ENCODE data around the gene CLCN1.

Gene CLCN1

DNA sequence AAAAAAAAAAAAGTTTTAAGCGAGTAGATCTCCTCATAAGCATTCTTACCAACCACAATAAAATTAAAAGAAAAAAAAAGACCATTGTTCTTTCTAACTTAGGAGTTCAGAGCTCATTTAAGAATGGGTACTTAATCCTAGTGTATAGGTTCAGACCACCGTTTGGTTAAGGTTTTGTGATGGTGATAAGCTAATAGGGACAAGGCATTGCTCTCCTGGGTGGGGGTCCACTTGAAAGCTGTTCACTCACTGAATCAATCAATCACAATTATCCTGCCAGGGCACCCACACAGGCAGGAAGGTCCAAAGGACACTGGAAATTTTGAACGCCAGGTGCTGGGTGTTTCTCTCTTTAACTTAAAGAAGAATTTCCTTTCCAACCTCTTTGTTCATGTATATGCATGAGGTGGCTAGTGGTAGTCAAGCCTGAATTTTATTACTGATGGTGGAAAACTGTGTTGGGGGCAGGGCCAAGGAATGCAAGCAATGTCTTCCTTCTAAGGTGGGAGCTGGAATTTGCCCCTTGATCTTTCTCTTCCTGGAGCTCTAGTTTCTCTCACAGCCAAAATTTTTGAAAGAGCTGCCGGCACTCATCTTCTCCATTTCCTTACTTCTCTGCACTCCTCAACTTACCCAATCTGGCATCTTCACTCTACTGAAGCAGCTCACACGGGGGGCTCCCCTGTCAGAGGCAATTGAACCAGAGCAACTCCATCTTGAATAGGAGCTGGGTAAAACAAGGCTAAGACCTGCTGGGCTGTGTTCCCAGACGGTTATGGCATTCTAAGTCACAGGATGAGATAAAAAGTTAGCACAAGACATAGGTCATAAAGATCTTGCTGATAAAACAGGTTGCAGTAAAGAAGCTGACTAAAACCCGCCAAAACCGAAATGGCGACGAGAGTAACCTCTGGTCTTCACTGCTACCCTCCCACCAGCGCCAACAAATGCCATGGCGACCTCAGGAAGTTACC, 54.1 kb downstream of the CLCN1 start:
- no peak for DNase-seq

DNA sequence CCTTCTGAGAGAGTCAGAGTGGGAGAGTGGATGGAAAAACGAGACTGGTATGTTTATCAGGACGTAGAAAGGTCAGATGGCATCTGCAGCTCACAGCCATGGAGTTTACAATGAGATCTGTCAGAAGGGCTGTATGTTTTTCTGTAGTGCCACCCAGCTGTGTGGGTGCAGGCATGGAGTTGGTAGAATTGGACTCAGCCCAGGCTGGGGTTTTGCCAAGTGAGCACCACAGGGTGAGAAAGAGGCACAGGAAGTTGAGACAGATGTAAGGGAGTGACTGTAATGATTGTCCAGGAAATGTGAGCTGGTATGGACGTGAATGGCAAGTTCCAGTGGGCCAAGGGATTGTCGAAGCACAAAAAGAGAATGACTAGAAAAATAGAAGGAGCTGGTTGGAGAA, 56.2 kb downstream of the CLCN1 start:
- DNase-seq = no peak

DNA sequence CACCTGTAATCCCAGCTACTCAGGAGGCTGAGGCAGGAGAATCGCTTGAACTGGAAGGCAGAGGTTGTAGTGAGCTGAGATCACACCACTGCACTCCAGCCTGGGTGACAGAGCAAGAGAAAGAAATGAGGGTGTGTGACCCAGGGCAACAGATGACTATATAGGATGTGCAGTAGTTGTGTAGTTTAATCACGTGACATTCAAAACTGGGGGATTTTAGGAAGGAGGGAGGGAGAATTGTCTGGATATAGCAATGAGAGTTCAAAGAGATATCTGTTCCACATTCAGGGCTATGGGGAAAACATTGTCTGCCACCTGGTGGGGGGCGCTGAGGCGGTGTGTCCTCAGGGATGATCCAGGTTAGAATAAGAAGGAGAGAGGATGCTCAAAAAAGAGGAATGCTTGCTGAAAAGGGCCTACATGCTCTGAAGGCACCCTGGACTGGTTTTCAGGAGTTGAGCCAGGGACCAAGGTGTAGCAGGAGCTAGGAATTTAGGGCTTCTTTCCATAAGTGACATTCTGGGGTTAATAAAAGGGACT, 57.4 kb downstream of the CLCN1 start:
- DNase-seq = no peak

DNA sequence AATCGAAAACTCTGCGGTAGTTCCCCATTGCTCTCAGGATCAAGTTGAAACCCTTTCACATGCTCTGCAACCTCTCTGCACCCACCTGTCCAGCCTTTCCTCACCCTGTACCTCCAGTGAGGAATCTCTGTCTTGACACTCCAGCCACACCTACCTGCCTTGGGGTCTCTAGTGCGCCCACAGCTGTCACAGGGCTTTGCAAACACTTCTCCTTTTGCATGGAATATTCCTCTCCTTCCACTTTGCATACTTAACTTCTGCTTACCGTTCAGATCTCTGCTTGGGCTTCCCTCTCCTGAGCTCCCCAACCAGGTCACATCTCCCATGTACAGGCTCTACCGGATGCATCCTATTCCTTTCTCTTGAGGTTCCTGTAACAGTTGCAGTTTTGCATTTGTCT, 58.6 kb downstream of the CLCN1 start:
- no peak for DNase-seq

DNA sequence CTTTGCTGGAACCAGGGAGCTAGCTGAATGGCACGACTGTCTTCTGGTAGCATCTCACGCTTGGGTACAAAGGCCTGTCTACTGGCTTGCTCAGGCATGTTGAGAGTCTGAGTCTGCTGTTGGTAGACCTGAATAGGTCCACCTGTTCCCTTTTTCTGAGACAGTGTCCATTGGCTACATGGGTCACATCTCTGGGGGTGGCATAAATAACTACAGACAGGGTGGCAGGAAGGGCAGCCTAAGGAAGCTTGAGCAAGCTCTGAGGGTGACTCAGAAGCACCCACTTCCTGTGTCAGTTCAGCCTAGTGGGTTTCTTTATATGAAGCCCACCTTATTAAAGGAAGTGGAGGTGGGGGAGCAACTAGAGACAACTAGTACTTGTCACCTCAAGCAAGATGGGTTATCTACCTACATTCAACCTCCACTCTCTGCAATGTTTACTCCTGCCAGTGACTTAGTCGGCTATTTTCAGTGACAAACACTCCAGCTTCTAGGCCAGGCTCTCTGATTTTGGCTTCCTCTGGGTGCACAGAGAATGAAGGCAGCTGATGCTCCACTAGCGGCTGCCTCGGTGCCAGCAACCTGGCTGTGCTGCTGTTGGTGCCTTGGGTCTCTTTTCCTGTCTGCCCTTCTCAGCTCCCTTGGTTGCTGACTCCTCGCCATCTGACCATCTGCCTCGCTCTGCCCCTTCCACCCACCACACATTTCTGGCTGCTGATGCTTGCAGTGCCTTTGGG, 59.6 kb downstream of the CLCN1 start:
- no peak for DNase-seq

DNA sequence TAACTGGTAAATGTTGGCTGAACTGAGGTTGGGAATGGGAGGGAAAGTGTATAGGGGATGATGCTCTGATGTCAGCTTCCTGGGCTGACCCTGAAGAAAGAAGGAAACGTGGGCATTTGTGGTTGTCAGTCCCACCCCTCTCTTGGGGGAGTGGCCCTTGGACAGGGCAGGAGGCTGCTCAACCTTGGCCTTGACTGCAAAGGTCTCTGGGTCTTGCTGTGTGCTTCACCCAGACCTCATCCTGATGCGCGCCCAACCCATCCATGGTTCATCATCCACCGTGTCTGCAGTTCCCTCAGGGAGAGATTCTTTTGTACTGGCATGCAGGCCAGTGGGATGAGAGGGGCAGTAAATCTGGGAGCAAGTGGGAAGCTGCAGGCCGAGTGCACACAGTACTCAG, 60.5 kb downstream of the CLCN1 start:
- DNase-seq = no peak

DNA sequence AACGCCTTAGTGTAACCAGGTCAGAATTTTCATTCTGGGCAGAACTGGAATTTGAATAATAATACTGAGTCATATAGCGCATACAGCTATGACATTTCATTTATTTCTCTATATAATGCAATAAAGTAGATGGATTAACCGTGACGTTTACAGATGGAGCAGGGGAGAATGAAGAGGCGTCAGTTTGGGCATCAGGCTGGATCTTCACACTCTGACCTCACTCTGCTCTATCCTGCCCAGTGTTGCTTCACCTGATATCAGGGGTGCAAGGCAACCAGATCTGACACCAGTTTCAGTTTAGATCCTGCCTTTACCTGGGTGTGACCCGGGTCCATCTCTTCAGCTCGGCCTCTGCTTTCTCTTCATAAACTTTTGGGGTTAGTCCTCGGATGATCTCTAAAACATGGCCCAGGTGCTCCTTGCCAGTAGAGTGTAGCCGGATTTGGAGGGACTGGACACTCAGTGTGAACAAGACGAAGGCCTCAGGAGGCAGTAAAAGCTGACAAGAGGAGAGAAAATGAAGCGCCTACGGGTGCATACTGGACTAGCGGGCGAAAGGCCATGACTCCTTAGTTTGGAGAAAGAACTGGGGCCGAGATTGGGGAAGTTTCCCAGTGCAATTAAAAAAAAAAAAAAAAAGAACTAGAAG, 63.8 kb downstream of the CLCN1 start:
- DNase-seq = no peak

DNA sequence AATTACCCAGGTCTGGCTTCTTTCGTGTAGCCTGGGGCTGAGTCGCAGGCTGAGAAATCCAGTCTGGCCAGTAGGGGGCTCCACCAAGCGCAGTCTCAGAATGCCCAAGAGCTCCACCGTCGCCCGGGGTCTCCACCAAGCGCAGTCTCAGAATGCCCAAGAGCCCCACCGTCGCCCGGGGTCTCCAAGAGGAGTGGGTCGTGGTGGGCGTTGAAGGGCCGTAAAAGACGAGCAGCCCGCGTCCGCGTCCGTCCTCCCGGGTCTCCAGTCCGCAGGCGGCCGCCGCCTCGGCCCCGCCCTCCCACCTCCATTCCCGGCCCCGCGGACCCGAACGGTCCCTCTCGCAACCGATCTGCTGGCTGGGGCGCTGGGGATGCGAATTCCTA, 64.3 kb downstream of the CLCN1 start:
- peak; percentile 91 for DNase-seq

DNA sequence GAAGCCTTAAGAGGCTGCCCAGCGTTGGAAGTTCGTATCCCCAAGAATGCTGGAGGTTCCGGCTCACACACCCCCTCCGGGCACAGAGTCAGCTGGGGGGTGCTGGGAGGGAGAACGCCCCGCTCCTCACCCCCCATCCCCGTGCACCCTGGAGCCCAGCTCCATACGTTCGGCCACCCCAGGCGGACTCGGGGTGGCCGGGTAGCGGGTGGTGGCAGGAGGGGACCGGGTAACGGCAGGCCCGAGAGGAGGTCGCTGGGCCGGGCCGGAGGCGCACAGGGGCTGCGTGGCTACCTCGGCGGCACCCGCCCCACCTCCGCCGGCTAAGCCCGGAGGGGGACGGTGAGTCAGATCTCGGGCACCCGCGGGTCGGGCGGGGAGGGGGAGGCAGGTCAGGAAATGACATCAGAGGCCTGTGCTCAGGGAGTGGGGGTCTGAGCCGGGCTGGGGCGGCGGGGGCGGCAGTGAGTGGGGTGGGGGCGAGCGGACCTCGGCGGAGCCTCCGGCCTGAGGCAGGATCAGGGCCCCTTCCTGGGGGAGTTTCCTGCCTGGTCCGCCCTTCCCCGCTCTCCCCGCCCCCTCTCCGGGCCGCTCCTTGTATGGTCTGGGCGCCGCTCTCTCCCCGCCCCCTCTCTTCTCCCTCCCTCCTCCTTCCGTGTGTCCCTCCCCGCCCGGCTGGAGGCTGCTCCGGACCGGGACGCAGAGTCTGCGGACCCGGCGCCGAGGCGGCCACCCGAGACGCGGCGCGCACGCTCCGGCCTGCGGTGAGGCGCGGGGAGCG, 64.9 kb downstream of the CLCN1 start, which contains the start of gene ZYX:
Gene ZYX (plus strand): TSS at position 700 of the 781 bp plus-strand sequence. CDS start 227 bp downstream, outside the sequence.
- DNase-seq = peak; percentile 98

DNA sequence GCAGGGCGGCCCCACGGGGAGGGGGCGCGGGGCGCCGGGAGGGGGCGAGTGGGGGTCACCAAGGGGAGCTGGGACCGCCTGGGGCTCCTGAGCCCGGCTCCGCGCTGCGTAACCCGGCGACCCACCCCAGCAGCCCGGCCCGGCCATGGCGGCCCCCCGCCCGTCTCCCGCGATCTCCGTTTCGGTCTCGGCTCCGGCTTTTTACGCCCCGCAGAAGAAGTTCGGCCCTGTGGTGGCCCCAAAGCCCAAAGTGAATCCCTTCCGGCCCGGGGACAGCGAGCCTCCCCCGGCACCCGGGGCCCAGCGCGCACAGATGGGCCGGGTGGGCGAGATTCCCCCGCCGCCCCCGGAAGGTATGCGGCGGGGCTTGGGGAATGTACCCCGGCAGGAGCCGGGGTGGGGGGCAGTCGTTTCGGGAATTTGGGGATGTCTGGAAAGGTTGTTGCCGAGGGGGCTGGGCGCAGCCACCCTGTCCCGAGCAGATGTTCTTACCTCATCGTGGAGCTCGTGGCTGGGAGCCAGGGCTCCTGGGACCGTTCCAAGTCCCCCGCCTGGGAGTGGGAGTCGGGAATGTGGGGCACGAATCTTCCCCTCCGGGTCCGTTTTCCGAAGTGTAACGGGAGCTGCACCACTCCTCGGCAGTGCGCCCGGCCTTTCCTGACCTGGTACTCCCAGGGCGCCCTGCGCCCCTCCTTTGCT, 65.7 kb downstream of the CLCN1 start:
- DNase-seq = peak; percentile 92

DNA sequence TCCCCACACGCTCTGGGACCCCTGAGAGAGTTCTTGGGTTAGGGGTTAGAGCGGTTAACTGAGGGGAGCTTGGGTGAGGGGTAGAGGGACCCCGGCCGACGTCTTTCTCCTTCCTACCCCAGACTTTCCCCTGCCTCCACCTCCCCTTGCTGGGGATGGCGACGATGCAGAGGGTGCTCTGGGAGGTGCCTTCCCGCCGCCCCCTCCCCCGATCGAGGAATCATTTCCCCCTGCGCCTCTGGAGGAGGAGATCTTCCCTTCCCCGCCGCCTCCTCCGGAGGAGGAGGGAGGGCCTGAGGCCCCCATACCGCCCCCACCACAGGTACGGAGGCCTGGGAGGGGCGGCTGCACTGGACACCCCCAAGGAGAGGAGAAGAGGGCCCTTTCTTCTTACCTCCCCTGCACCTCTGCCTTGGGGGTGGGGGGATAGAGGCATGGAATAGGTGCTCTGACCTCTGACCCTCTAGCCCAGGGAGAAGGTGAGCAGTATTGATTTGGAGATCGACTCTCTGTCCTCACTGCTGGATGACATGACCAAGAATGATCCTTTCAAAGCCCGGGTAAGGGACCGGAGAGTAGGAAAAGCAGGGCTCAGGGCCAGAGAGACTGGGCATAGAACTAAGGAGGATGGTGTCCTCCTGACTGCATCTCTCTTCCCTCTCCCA, 66.3 kb downstream of the CLCN1 start:
- DNase-seq = no peak

DNA sequence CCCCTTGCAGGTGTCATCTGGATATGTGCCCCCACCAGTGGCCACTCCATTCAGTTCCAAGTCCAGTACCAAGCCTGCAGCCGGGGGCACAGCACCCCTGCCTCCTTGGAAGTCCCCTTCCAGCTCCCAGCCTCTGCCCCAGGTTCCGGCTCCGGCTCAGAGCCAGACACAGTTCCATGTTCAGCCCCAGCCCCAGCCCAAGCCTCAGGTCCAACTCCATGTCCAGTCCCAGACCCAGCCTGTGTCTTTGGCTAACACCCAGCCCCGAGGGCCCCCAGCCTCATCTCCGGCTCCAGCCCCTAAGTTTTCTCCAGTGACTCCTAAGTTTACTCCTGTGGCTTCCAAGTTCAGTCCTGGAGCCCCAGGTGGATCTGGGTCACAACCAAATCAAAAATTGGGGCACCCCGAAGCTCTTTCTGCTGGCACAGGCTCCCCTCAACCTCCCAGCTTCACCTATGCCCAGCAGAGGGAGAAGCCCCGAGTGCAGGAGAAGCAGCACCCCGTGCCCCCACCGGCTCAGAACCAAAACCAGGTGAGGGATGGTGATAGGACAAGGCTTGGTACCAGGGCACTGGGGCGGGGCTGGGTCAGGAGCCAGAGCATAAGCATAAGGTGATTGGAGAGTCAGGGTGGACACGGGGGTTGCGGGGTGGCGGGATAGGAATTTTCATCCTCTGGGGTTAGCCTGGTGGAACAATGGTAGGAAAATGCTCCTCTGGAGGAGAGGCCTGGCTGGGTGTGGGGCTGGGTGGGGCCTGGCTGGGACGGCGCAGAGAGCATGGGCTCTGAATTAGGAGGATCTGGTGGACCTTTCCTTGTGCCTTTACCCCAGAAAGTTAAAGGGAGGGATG, 67.1 kb downstream of the CLCN1 start:
- DNase-seq = no peak

DNA sequence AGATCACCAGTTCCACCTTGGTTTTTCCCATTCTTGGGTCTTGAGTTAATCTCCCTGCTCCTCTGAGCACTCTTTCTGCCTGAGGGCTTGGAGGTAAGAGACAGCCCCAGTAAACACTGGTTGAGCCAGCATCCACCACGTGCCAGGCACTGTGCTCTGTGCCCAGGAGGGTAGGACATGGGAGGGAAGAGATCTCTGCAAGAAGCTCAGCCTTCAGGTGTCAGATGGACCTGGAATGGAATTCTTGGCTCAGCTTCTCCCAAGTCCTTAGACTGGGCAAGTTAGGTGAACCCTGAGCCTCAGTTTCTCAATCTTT, 67.7 kb downstream of the CLCN1 start:
- no peak for DNase-seq

DNA sequence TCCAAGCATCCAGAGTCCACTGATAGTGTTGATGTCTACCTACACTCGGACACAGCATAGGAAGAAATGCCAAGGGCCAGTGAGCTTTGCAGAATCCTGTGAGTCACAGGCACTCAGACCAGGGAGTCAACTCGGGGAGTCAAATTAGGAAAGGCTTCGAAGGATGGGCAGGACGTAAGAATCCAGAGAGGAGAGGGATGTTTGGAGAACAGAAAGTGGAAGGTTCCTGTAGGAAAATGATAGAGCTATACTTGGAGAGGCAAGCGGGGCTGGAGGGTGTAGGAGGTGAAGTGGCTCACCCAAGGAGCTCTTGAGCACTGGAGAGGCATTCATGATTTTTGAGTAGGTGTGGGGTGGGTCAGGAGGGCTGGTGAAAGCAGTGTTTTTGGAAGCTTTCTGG, 68.2 kb downstream of the CLCN1 start:
- DNase-seq = no peak

DNA sequence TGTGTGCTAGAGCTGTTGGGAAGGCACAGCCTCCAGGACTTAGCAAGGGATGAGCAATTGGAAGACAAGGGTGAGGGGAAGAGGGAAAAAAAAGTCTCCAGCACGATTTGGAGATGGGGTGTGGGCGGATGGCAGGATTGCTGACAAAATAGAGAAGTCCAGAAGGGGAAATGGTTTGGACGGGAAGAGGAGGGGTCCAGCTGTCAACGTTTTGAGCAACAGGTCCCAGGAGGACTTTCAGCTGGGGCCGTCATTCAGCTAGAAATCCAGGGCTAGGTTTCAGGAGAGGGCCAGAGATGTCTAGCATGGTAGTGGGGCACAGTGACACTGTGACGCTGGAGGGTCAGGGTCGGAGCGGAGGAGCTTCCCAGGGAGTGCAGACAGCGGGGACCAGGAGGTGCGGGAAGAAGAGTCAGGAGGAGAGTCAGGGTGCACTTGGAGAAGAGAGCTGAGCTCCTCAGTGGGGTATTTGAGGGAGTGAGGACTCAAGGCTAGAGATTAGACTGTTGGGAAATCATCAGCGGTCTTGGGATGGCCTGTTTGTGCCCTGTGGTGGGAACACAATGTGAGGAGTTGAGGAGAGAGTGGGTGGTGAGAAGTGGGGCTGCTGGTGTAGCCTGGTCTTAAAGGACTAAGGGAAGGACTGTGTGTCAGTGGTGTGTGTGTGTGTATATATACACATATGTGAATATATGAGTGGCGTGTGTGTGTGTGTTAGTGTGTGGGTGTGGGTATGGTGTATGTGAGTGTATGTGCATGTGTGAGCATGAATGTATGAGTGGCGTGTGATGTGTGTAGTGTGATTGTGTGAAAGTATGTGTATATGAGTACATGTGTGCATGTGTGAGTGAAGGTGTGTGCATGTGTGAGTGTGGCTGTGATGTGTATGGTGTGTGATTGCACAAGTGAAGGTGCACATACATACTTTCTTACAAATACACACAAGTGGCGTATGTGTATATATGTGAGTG, 69.0 kb downstream of the CLCN1 start:
- no peak for DNase-seq

DNA sequence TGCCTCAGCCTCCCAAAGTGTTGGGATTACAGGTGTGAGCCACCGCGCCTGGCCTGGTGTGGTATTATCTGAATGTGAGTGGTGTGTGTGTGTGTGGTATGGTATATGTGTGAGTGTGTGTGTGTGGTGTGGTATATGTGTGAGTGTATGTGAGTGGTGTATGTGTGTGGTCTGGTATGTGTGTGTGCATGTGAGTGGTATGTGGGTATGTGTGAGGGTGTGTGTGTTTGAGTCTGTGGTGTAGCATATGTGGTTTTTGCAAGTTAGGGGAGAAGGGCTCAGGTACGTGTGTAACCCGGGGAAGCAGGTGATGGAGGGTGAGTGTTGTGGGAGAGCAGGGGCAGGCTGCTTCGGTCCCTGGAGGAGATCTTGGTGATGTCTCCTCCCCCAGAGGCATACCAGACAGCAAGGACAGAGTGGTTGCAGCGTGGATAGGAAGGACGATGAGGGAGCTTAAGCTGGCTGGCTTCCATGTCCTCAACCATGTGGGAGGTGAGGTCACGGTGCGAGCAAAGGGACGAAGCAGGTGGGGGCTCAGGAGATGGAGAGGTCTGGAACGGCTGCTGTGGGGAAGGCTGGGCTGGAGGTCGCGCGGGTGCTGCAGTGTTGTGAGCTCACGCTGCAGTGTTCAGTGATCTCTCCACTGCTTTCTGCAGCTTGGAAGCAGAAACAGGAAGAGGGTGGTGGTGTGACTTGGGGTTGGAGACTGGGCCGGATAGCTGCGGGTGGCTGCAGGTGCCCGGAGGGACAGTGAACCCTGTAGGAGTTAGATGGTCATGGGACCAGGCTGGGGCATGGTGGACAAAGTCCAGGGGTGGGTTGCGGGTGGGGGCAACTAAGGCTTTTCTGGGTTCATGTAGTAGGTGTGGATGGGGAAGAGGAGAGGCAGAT, 70.2 kb downstream of the CLCN1 start:
- DNase-seq = peak; percentile 29

DNA sequence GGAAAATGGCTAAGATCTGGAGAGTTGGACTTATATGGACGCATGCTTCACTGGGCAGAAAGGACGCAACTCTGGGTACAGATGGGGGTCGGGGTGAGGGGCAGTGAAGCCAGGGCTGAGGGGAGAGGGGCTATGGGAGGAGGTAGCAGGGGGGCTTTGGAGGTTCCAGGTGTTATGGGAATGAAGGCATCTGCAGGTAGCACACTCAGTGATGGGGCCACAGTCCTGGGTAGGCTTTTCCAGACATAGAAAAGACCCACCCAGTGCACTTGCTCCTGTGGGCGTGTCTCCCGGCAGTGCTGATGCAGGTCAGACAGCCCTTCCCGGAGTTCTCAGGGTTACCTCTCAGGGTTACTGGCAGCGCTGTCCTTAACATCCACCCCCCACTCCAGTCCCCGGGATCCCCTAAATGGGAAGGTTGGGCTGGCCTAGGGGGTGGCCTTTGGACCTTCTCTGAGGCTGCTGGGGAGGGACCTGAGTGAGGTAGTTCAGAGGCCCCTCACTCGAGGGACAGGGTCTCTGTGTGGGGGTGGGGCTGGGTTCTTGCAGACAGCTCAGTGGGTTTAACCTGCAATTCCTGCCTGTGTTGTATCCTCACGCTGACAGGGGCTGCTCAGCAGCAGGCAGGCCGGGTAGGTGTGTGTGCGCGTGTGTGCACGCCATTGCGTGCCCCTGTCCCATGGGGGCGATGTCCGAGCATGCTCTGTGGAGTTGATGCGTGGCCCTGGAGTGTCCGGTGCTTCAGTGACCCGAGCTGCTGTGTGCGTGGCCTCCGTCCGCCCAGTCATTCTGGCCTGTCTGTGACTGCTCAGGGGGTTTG, 71.5 kb downstream of the CLCN1 start:
- peak; percentile 20 for DNase-seq

Measured in left hindlimb (tissue), 1 donor.